ENCODE data around the gene LSAMP. TPM values are rescaled to one million over a fixed set of nuclear protein-coding genes. Genes with fewer than 3 reads are reported as not detected.

Gene LSAMP
- polyA plus RNA-seq, 1 experiment = 2.7 TPM

DNA sequence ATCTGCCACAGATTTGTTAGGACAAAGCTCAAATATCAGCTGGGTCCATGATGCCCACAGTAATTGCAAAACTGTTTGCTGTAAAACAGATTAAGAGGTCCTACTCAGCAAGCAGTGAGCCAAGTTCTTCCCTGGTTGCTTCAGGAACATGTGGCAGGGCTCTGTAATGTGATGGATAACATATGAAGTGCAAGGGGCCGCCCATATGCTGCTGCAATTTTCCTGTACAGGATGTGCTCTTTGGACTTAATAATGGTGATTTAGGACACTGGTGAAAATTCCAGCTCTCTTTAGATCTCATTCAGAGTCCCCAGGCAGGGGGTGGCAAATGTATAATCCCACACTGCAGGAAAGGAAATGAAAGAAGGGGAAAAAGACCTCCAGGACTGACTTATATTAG, 289.4 kb downstream of the LSAMP start:
- POLR2A ChIA-PET = no interaction called here
- CTCF ChIA-PET = no interaction called here
- no peak overlapping the region for H3K4me3 ChIP-seq (ENCODE audit: low read depth, low read length)
- no peak for DNase-seq (ENCODE audit: low read depth)
- TF ChIP-seq, protein P1, sequence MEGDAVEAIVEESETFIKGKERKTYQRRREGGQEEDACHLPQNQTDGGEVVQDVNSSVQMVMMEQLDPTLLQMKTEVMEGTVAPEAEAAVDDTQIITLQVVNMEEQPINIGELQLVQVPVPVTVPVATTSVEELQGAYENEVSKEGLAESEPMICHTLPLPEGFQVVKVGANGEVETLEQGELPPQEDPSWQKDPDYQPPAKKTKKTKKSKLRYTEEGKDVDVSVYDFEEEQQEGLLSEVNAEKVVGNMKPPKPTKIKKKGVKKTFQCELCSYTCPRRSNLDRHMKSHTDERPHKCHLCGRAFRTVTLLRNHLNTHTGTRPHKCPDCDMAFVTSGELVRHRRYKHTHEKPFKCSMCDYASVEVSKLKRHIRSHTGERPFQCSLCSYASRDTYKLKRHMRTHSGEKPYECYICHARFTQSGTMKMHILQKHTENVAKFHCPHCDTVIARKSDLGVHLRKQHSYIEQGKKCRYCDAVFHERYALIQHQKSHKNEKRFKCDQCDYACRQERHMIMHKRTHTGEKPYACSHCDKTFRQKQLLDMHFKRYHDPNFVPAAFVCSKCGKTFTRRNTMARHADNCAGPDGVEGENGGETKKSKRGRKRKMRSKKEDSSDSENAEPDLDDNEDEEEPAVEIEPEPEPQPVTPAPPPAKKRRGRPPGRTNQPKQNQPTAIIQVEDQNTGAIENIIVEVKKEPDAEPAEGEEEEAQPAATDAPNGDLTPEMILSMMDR (IDR thresholded peaks at IDR 0.05; ENCODE audit: insufficient read depth, low read depth, low read length) = no peak
- H3K36me3 ChIP-seq (ENCODE audit: control insufficient read depth, insufficient read depth, low read length) = no peaks in the 10 kb centered on the region
- no peaks in the 10 kb centered on the region for H3K27me3 ChIP-seq (ENCODE audit: control insufficient read depth, insufficient read depth, low read length)

DNA sequence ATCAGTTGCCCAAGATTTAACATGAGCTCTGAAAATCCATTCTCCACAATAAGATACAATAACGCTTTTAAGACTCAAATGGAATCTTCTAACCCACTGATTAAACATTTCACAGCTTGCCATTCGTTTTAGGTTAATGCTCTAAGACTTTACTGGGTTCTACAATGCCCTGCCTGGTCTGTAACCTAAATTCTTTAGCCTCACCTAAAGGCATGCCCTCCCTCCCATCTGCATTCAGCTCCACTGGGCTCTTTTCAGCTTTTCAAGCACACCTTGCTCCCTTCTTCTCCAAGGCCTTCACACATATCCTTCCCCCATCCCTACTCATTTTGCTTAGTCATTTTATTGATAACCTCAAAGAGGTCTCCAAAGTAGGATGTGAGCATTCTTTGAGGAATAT, 290.9 kb downstream of the LSAMP start:
- ChIA-PET CTCF (interaction anchor here (0.6 kb wide), 1 partner anchor 18 kb away, joined by 3 read pairs; no protein-coding TSS in a partner anchor), POLR2A (no interaction called here)
- Histone ChIP-seq H3K4me3 (ENCODE audit: low read depth, low read length) (no peak overlapping the region), H3K36me3 (ENCODE audit: control insufficient read depth, insufficient read depth, low read length) (no peaks in the 10 kb centered on the region), H3K27me3 (ENCODE audit: control insufficient read depth, insufficient read depth, low read length) (no peaks in the 10 kb centered on the region)
- TF ChIP-seq, protein P1 (IDR thresholded peaks at IDR 0.05; ENCODE audit: insufficient read depth, low read depth, low read length) = no peak
- DNase-seq (ENCODE audit: low read depth) = no peak

DNA sequence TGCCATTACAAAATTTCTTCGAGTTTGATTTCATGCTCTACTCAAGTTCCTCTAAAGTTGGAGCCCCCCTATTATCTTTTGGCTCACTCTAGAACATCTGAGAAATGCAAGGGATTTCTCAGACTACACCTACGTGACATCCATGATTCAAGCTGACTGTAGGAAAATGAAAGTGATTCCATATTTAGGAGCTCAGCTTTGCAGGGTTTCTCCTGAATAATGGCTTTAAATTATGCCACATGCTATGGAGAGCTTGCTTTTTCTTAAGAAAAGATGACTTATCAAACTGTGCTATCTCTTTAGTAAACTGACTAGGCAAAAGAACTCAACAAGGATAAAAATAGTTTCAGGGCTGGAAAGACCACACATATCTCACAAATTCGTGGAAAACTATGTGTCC, 292.1 kb downstream of the LSAMP start:
- Histone ChIP-seq H3K36me3 (ENCODE audit: control insufficient read depth, insufficient read depth, low read length) (no peaks in the 10 kb centered on the region), H3K4me3 (ENCODE audit: low read depth, low read length) (no peak overlapping the region), H3K27me3 (ENCODE audit: control insufficient read depth, insufficient read depth, low read length) (no peaks in the 10 kb centered on the region)
- no peak for DNase-seq (ENCODE audit: low read depth)
- POLR2A ChIA-PET = no interaction called here
- TF ChIP-seq, protein P1 (IDR thresholded peaks at IDR 0.05; ENCODE audit: insufficient read depth, low read depth, low read length) = no peak
- CTCF ChIA-PET = no interaction called here

DNA sequence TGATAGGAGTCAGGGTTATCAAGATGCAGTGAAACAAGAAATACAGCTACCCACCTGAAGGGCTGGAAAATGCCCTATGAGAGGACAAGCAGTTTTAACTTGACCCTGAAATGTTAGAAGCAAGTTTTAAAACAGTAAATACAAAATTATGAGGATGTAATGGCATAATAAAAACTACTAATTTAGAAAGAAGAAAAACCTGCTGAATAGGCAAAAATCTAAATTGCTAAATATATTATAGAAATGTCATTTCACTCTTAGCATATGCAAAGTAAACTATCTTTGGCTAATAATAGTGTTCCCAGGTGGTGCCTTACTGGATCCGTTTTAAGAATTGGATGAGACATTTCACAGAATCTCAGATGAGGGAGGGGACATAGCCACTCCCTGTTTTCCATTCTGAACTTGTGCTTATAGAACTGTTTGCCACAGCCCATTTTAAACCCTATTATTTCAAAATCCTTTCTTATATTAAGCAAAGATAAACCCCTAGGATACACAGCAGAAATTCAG, 294.6 kb downstream of the LSAMP start:
- no peaks in the 10 kb centered on the region for H3K27me3 ChIP-seq (ENCODE audit: control insufficient read depth, insufficient read depth, low read length)
- no peak overlapping the region for H3K4me3 ChIP-seq (ENCODE audit: low read depth, low read length)
- ChIA-PET CTCF (no interaction called here), POLR2A (no interaction called here)
- no peaks in the 10 kb centered on the region for H3K36me3 ChIP-seq (ENCODE audit: control insufficient read depth, insufficient read depth, low read length)
- no peak for DNase-seq (ENCODE audit: low read depth)
- TF ChIP-seq, protein P1 (IDR thresholded peaks at IDR 0.05; ENCODE audit: insufficient read depth, low read depth, low read length) = no peak

DNA sequence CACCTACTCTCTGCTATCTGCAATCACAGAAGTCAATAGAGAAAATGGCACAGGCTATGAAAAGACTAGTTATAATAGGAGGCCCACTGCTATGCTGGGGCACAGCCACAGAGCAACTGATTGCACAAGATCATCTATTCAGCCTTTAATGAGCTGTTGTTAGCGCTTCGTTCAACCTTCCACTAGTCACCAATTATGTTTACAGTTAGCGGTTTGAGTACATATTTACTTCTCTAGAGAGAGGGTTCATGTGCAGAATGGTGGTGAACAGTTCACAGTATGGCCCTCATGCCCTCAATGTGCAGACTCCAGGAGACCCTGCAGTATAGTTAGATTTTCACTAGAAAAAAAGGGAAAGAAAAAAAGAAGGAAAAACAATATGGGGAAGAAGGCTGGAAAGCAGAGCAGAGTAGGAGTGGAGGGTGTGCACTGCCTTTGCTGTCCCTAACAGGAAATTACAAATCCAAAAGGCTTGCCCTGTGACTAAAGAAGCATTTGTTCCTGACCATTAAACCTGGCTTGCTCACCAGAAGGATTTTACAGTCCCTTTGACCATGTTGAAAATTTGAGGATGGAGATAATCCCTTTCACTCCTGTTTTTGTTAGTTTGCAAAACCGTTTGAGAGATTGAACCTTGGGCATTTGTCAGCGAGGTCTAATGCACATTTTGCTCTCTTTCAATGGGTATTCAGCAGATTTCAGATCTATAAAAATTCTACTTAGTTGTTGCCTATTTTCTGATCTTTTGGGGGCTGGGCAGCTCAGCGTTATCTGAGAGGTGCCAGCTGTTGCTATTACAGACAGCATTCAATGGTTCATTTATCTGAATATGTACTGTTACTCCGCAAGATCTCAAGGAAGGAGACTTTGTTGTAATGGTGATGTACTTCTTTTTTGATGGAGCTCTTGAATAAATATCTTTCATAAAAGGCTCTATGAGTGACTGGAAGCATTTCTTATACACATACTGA, 296.1 kb downstream of the LSAMP start:
- H3K4me3 ChIP-seq (ENCODE audit: low read depth, low read length) = no peak overlapping the region

More for the DNA sequence above, 296.1 kb downstream of the LSAMP start:
- CTCF ChIA-PET = no interaction called here
- DNase-seq (ENCODE audit: low read depth) = no peak
- Histone ChIP-seq H3K36me3 (ENCODE audit: control insufficient read depth, insufficient read depth, low read length) (no peaks in the 10 kb centered on the region), H3K27me3 (ENCODE audit: control insufficient read depth, insufficient read depth, low read length) (no peaks in the 10 kb centered on the region)
- POLR2A ChIA-PET = no interaction called here
- TF ChIP-seq, protein P1 (IDR thresholded peaks at IDR 0.05; ENCODE audit: insufficient read depth, low read depth, low read length) = no peak
